Nephron (organoid): ENCODE results near the gene APBA1.

Source experiments
- H3K27ac Mint-ChIP-seq, 3 experiments: 2 replicates each; pipeline ENCODE4 v1.8.0; 2020; ENCODE audit warnings: mixed read lengths in 3 of 3, mild to moderate bottlenecking in 2 of 3, moderate library complexity in 1 of 3
- H3K27me3 Mint-ChIP-seq: 2 replicates; pipeline ENCODE4 v1.8.0; 2021; ENCODE audit warnings: low read depth, mild to moderate bottlenecking, moderate library complexity, mixed read lengths
- H3K36me3 Mint-ChIP-seq: 2 replicates; pipeline ENCODE4 v1.8.0; 2020; ENCODE audit warnings: low read depth, mixed read lengths
- H3K4me1 Mint-ChIP-seq: 2 replicates; pipeline ENCODE4 v1.8.0; 2020; ENCODE audit warnings: mixed read lengths
- H3K4me3 Mint-ChIP-seq, 3 experiments: 2 replicates each; pipeline ENCODE4 v1.8.0; 2020; ENCODE audit warnings: mild to moderate bottlenecking in 3 of 3, mixed read lengths in 3 of 3, moderate library complexity in 2 of 3
- H3K9me3 Mint-ChIP-seq: 2 replicates; pipeline ENCODE4 v1.8.0; 2020; ENCODE audit warnings: mixed read lengths
- TF ChIP-seq, protein P1 (sequence below), 3 experiments: fragments of 200-600 bp; sonication (generic); IDR thresholded peaks; one replicate each; pipeline ENCODE4 v1.5.0; 2021; ENCODE audit warnings: antibody characterized with exemption in 3 of 3; ENCODE audit not compliant: unreplicated experiment in 3 of 3

The APBA1 gene

DNA sequence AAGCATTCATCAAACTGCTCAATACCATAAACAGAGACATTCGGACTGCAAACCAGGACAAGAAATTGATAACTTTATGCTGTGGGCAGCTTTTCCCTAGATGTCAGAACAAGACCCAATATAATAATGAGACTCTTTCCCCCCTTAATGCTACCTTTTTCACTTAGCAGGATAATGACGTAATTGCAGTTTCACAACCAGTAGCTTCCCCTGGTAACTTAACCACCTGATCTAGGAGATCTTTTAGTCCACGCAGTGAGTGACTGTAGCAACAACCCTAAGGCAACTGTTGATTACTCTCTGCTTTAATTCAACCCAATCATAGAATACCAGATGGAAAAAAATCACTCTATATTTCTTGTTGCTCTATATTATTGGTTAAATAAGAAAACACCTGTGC lies 56.3 kb downstream of the APBA1 start:
- Mint-ChIP-seq H3K4me1 (peaks cover 8% of the 10 kb centered on the region), H3K27ac (no peak overlapping the region), H3K36me3 (no peaks in the 10 kb centered on the region), H3K4me3 (no peak overlapping the region), H3K27me3 (no peaks in the 10 kb centered on the region), H3K9me3 (no peaks in the 10 kb centered on the region)
- TF ChIP-seq, protein P1, sequence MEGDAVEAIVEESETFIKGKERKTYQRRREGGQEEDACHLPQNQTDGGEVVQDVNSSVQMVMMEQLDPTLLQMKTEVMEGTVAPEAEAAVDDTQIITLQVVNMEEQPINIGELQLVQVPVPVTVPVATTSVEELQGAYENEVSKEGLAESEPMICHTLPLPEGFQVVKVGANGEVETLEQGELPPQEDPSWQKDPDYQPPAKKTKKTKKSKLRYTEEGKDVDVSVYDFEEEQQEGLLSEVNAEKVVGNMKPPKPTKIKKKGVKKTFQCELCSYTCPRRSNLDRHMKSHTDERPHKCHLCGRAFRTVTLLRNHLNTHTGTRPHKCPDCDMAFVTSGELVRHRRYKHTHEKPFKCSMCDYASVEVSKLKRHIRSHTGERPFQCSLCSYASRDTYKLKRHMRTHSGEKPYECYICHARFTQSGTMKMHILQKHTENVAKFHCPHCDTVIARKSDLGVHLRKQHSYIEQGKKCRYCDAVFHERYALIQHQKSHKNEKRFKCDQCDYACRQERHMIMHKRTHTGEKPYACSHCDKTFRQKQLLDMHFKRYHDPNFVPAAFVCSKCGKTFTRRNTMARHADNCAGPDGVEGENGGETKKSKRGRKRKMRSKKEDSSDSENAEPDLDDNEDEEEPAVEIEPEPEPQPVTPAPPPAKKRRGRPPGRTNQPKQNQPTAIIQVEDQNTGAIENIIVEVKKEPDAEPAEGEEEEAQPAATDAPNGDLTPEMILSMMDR (IDR thresholded peaks at IDR 0.05; ENCODE audit: unreplicated experiment in 3 of 3) = no peak

GRCh38 chr9:69611221-69611620 lies 61.0 kb downstream of the APBA1 start:
- TF ChIP-seq, protein P1 (IDR thresholded peaks at IDR 0.05; ENCODE audit: unreplicated experiment in 3 of 3) = no peak
- H3K9me3 Mint-ChIP-seq = no peaks in the 10 kb centered on the region
- H3K4me1 Mint-ChIP-seq = peaks cover 5% of the 10 kb centered on the region
- H3K36me3 Mint-ChIP-seq = no peaks in the 10 kb centered on the region
- H3K27ac Mint-ChIP-seq = no peak overlapping the region
- H3K27me3 Mint-ChIP-seq = no peaks in the 10 kb centered on the region
- H3K4me3 Mint-ChIP-seq = no peak overlapping the region

GRCh38 chr9:69609156-69609555 lies 63.0 kb downstream of the APBA1 start:
- peaks cover 22% of the 10 kb centered on the region for H3K4me1 Mint-ChIP-seq
- TF ChIP-seq, protein P1 (IDR thresholded peaks at IDR 0.05; ENCODE audit: unreplicated experiment in 3 of 3) = no peak
- no peaks in the 10 kb centered on the region for H3K9me3 Mint-ChIP-seq
- no peaks in the 10 kb centered on the region for H3K27me3 Mint-ChIP-seq
- no peak overlapping the region for H3K27ac Mint-ChIP-seq
- H3K36me3 Mint-ChIP-seq = no peaks in the 10 kb centered on the region
- H3K4me3 Mint-ChIP-seq = no peak overlapping the region

DNA sequence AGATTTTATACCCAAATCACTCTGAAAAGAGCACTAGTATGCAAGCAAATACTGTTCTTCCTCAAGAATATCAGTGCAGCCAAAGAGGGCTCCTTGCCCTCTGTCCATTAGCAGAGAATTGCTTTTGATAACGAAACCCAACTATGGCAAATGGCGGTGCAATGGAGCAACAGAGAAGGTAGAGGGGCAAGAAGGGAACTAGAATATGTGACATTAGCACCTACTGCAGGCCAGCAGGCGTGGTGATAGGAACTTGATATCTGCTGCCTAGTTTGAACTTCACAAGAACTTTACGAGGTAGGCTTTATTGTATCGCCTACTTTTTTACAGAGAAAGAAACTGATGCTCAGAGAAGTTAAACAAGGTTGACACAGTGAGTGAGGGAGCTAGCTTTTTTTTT lies 66.1 kb downstream of the APBA1 start:
- Mint-ChIP-seq H3K4me1 (peaks cover 44% of the 10 kb centered on the region), H3K4me3 (no peak overlapping the region), H3K36me3 (no peaks in the 10 kb centered on the region), H3K9me3 (no peaks in the 10 kb centered on the region), H3K27ac (no peak overlapping the region), H3K27me3 (no peaks in the 10 kb centered on the region)
- TF ChIP-seq, protein P1 (IDR thresholded peaks at IDR 0.05; ENCODE audit: unreplicated experiment in 3 of 3) = no peak

DNA sequence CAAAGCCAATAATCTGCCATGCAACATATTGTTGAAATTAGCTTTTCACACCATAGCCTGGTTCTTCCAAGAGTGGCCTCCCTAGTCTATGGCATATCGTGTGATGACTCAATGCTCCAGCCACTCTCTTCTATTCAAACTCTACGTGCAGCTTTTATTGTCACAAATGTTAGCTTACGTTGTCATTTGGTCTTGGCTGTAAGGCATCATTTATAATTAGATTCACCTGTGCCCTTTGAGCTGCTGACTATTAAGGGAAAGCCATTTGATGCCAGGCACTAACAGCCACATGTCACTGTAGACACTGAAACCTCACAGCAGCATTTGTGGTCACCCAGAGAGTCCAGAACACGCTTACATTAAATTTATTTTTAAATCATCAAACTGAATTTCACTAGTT lies 66.8 kb downstream of the APBA1 start:
- no peak overlapping the region for H3K4me3 Mint-ChIP-seq
- no peaks in the 10 kb centered on the region for H3K27me3 Mint-ChIP-seq
- no peaks in the 10 kb centered on the region for H3K36me3 Mint-ChIP-seq

More for the DNA sequence above, 66.8 kb downstream of the APBA1 start:
- H3K4me1 Mint-ChIP-seq = peaks cover 42% of the 10 kb centered on the region
- no peaks in the 10 kb centered on the region for H3K9me3 Mint-ChIP-seq
- no peak overlapping the region for H3K27ac Mint-ChIP-seq
- TF ChIP-seq, protein P1 (IDR thresholded peaks at IDR 0.05; ENCODE audit: unreplicated experiment in 3 of 3) = no peak
